Mesenchymal stem cell (in vitro differentiated cells and primary cell): ENCODE measurements around the gene CGB1.
"Not testable (repeated sequence)": the region's sequence is repeated elsewhere in the genome, so short reads cannot be mapped to it uniquely, and the experiment has no call there.

ENCODE experiments used
- DNase-seq: peaks from one replicate; pipeline ENCODE4 v3.0.0-alpha.2; 2013
- H2AFZ ChIP-seq: one replicate; pipeline ENCODE4 v1.6.1; 2013; ENCODE audit warnings: low read depth, mild to moderate bottlenecking, control low read depth, inconsistent platforms, low read length, moderate library complexity
- H2AK5ac ChIP-seq: 2 replicates; pipeline ENCODE4 v1.6.1; 2013; ENCODE audit warnings: low read length, moderate library complexity, mild to moderate bottlenecking, inconsistent platforms; ENCODE audit not compliant: severe bottlenecking
- H2BK120ac ChIP-seq: one replicate; pipeline ENCODE4 v1.6.1; 2013; ENCODE audit warnings: low read depth, mild to moderate bottlenecking, inconsistent platforms, low read length, moderate library complexity
- H2BK12ac ChIP-seq, 2 experiments: one replicate each; pipeline ENCODE4 v1.6.1; 2013; ENCODE audit warnings: inconsistent platforms in 2 of 2, low read length in 2 of 2, mild to moderate bottlenecking in 2 of 2, moderate library complexity in 2 of 2, control low read depth in 1 of 2
- H2BK15ac ChIP-seq: one replicate; pipeline ENCODE4 v1.6.1; 2013; ENCODE audit warnings: mild to moderate bottlenecking, low read depth, inconsistent platforms; ENCODE audit not compliant: poor library complexity, severe bottlenecking
- H2BK5ac ChIP-seq: 2 replicates; pipeline ENCODE4 v1.6.1; 2013; ENCODE audit warnings: low read depth, mild to moderate bottlenecking, low read length, control low read depth, inconsistent platforms; ENCODE audit not compliant: poor library complexity, severe bottlenecking
- H3K14ac ChIP-seq, 2 experiments: one replicate each; pipeline ENCODE4 v1.6.1; 2013; ENCODE audit warnings: inconsistent platforms in 2 of 2, low read length in 2 of 2, control low read depth in 1 of 2, mild to moderate bottlenecking in 1 of 2, moderate library complexity in 1 of 2
- H3K18ac ChIP-seq, 2 experiments: one replicate each; pipeline ENCODE4 v1.6.1; 2013; ENCODE audit warnings: inconsistent platforms in 2 of 2, low read length in 2 of 2, control low read depth in 1 of 2, low read depth in 1 of 2, mild to moderate bottlenecking in 1 of 2
- H3K23ac ChIP-seq, 2 experiments: one replicate each; pipeline ENCODE4 v1.6.1; 2013; ENCODE audit warnings: inconsistent platforms in 2 of 2, low read length in 2 of 2, mild to moderate bottlenecking in 2 of 2, moderate library complexity in 2 of 2, control low read depth in 1 of 2
- H3K27ac ChIP-seq: 2 replicates; pipeline ENCODE4 v1.5.1; 2013; ENCODE audit warnings: mild to moderate bottlenecking, moderate library complexity, low read length, control low read depth, inconsistent platforms; ENCODE audit not compliant: poor library complexity, severe bottlenecking
- H3K27me3 ChIP-seq, 2 experiments: 2 replicates each; pipeline versions ENCODE4 v1.6.1 to v1.7.0; 2013; ENCODE audit warnings: low read length in 2 of 2, mild to moderate bottlenecking in 2 of 2, moderate library complexity in 2 of 2, control low read depth in 1 of 2, inconsistent platforms in 1 of 2; ENCODE audit not compliant: control insufficient read depth in 1 of 2, insufficient read depth in 1 of 2
- H3K36me3 ChIP-seq, 2 experiments: 2 replicates each; pipeline versions ENCODE4 v1.6.1 to v1.7.0; 2013; ENCODE audit warnings: low read length in 2 of 2, control low read depth in 1 of 2, inconsistent platforms in 1 of 2, low read depth in 1 of 2, mild to moderate bottlenecking in 1 of 2; ENCODE audit not compliant: insufficient read depth in 2 of 2, control insufficient read depth in 1 of 2
- H3K4ac ChIP-seq, 2 experiments: one replicate each; pipeline ENCODE4 v1.6.1; 2013; ENCODE audit warnings: inconsistent platforms in 2 of 2, low read length in 2 of 2, mild to moderate bottlenecking in 2 of 2, moderate library complexity in 2 of 2, control low read depth in 1 of 2, low read depth in 1 of 2
- H3K4me1 ChIP-seq: 2 replicates; pipeline ENCODE4 v1.6.1; 2013; ENCODE audit warnings: low read depth, low read length, control low read depth; ENCODE audit not compliant: control insufficient read depth, insufficient read depth
- H3K4me2 ChIP-seq: 2 replicates; pipeline ENCODE4 v1.6.1; 2013; ENCODE audit warnings: low read length, mild to moderate bottlenecking, inconsistent platforms; ENCODE audit not compliant: poor library complexity, severe bottlenecking
- H3K4me3 ChIP-seq, 2 experiments: 2 replicates each; pipeline versions ENCODE4 v1.5.1 to v1.7.0; 2013; ENCODE audit warnings: low read length in 2 of 2, mild to moderate bottlenecking in 2 of 2, control low read depth in 1 of 2, low read depth in 1 of 2; ENCODE audit not compliant: insufficient read depth in 1 of 2
- H3K79me1 ChIP-seq: replicated peaks from 2 replicates; pipeline ENCODE4 v1.6.1; 2013; ENCODE audit warnings: mild to moderate bottlenecking, control low read depth, low read length, inconsistent platforms; ENCODE audit not compliant: poor library complexity, severe bottlenecking
- H3K9ac ChIP-seq: 2 replicates; pipeline ENCODE4 v1.7.0; 2013; ENCODE audit warnings: mild to moderate bottlenecking, low read length, moderate library complexity
- H3K9me3 ChIP-seq: 2 replicates; pipeline ENCODE4 v1.7.0; 2013; ENCODE audit warnings: mild to moderate bottlenecking, low read length; ENCODE audit not compliant: control insufficient read depth
- H4K8ac ChIP-seq: one replicate; pipeline ENCODE4 v1.6.1; 2013; ENCODE audit warnings: inconsistent platforms, mild to moderate bottlenecking, low read length, moderate library complexity
- H4K91ac ChIP-seq: one replicate; pipeline ENCODE4 v1.6.1; 2013; ENCODE audit warnings: mild to moderate bottlenecking, low read length, inconsistent platforms
- WGBS: methylation state at CpG from one replicate; pipeline ENCODE4 v1.1.7; 2013; ENCODE audit warnings: mixed read lengths; 5-methylcytosine and 5-hydroxymethylcytosine counted together

The CGB1 gene

DNA sequence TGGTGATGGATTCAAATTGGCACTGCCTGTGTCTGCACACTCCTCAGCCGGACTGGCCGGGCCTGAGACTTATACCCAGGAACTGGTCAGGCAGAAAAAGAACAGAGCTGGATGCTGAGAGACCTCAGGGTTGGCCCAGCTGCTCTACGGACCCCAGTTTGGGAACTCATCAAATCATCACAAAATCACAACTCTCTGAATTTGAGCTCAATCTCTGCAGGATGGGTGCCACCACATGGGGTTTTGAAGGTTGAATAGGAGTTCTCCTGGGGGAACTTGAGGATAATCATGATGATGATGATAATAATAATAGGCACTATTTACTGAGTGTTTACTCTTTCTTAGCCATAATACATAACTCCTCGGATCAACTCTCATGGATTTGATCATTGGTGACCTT, 6.0 kb upstream of the CGB1 start:
- not testable (repeated sequence) for H3K4me2 ChIP-seq, H2AFZ ChIP-seq, H3K79me1 ChIP-seq, H3K27me3 ChIP-seq, H3K18ac ChIP-seq, H2BK120ac ChIP-seq, H3K9me3 ChIP-seq, DNase-seq, H2BK12ac ChIP-seq, H3K14ac ChIP-seq, H3K4me3 ChIP-seq, H3K36me3 ChIP-seq, H2AK5ac ChIP-seq, H3K4ac ChIP-seq, H2BK15ac ChIP-seq, H2BK5ac ChIP-seq, H3K9ac ChIP-seq, H4K91ac ChIP-seq, H3K23ac ChIP-seq, H3K27ac ChIP-seq, H4K8ac ChIP-seq
- WGBS, result 88% methylated on average over 1 of the region's 4 CpGs
- peaks cover 11% of the 10 kb centered on the region for H3K4me1 ChIP-seq

DNA sequence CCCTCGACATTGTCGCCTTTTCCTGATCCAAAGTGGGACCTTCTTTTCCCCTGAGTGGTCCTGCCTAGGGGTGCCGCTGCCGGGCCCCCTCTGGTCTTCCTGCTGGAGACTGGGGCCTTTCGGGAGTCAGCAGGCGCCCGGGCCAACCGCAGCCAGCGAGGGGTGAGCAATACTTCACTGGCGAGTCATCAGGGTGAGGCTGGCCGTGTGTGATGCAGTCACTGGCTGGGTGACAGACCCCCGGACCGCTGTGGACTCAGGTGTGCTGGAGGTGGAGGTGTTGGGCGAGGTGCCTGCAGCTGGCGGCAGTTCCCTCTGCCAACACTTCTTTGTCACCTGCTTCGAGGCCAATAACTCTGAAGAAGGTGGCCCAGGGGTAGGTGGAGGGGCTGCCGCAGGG, 5.5 kb upstream of the CGB1 start:
- WGBS, result 58% methylated on average over 15 of the region's 17 CpGs
- no peak for DNase-seq
- peak overlapping the region in 1 of 2 experiments; percentile 15 for H3K14ac ChIP-seq

DNA sequence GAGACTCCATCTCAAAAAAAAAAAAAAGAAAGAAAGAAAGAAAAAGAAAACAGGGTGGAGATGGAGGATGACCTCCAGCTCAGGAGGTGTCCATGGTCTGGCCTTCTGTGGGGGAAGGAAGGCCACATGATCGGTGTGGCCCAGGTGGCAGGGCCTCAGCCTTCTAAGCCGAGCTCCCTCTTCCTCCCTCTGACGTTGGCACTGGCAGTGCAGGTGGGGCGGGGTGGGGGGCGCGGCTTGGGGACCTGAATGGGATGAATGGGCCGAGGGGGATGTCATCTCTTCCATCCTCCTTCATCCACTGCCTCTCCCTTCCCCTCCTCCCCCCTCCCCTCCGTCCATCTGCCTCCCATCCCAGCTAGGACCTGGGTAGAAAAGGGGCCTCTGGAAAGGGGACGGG, 3.0 kb upstream of the CGB1 start:
- not testable (repeated sequence) for H3K14ac ChIP-seq, H2BK120ac ChIP-seq, H4K91ac ChIP-seq, H2BK5ac ChIP-seq, H3K18ac ChIP-seq, H3K4ac ChIP-seq, H2BK12ac ChIP-seq, H2BK15ac ChIP-seq, H3K23ac ChIP-seq, H4K8ac ChIP-seq, H2AK5ac ChIP-seq, H3K4me3 ChIP-seq, H3K79me1 ChIP-seq, H3K27ac ChIP-seq, H3K9ac ChIP-seq, H3K27me3 ChIP-seq, DNase-seq, H3K4me2 ChIP-seq, H3K36me3 ChIP-seq, H3K9me3 ChIP-seq
- peak overlapping the region; percentile 27 for H2AFZ ChIP-seq
- H3K4me1 ChIP-seq, result peaks cover 11% of the 10 kb centered on the region
- 89% methylated on average over 1 of the region's 9 CpGs for WGBS

More for the DNA sequence above, 5.5 kb upstream of the CGB1 start:
- Histone ChIP-seq H2AFZ (peak overlapping the region; percentile 53), H3K27ac (no peak overlapping the region), H3K4me3 (no peak overlapping the region), H2BK15ac (no peak overlapping the region), H2BK120ac (no peak overlapping the region), H3K9ac (no peak overlapping the region), H4K91ac (no peak overlapping the region), H3K23ac (peak overlapping the region in 1 of 2 experiments; percentile 24), H2AK5ac (no peak overlapping the region), H3K79me1 (no peaks in the 10 kb centered on the region), H3K4ac (no peak overlapping the region), H2BK5ac (no peak overlapping the region), H3K18ac (no peak overlapping the region), H4K8ac (no peak overlapping the region), H3K27me3 (no peaks in the 10 kb centered on the region), H3K36me3 (no peaks in the 10 kb centered on the region), H3K9me3 (no peaks in the 10 kb centered on the region), H3K4me1 (peaks cover 11% of the 10 kb centered on the region), H3K4me2 (no peak overlapping the region), H2BK12ac (no peak overlapping the region)

DNA sequence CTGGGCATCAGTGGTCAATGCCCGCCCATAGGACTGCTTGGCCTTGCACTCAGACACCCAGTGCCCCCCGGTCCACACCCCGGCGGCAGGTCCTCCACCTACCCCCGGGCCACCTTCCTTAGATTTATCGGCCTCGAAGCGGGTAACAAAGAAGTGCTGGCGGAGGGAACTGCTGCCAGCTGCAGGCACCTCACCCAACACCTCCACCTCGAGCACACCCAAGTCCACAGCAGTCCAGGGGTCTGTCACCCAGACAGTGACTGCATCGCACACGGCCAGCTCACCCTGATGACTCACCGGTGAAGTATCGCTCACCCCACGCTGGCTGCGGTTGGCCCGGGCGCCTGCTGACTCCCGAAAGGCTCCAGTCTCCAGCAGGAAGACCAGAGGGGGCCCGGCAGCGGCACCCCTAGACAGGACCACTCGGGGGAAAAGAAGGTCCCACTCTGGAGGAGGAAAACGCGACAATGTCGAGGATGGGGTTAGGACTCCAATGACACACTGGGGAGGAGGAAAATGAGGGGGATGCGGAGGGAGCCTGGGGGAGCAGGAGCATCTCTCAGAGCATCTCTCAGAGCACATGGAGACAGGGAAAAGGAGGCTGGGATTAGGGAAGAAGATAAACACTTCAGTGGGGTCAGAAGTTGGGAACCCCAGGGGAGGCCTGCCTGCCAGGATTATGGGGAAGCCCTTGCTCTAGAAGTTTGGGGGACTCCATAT, 2.0 kb upstream of the CGB1 start:
- not testable (repeated sequence) for H2BK12ac ChIP-seq, H3K4ac ChIP-seq, H3K9ac ChIP-seq, H2BK5ac ChIP-seq, H3K27ac ChIP-seq, H3K9me3 ChIP-seq, H4K8ac ChIP-seq, H3K23ac ChIP-seq, H2BK120ac ChIP-seq, H2AK5ac ChIP-seq, H3K27me3 ChIP-seq, H2AFZ ChIP-seq, H3K36me3 ChIP-seq, H2BK15ac ChIP-seq, H4K91ac ChIP-seq, H3K4me2 ChIP-seq, H3K79me1 ChIP-seq, H3K4me3 ChIP-seq
- peak overlapping the region in 1 of 2 experiments; percentile 20 for H3K14ac ChIP-seq
- H3K4me1 ChIP-seq, result peaks cover 11% of the 10 kb centered on the region
- WGBS, result 55% methylated on average over 26 of the region's 26 CpGs
- DNase-seq, result peak; percentile 71
- H3K18ac ChIP-seq, result peak overlapping the region in 1 of 2 experiments; percentile 34
